Sigmoid colon (tissue), 4 donors: ENCODE measurements around the gene LFNG.

Experiments
- EP300 ChIP-seq, 4 donors: sonication (generic); formaldehyde crosslinking; IDR thresholded peaks; one replicate each; pipeline ENCODE4 v1.6.1; 2017; ENCODE audit warnings: antibody characterized with exemption in 4 of 4
- POLR2A ChIP-seq, 2 donors: fragments of 450-650 bp; IDR thresholded peaks; one replicate each; pipeline ENCODE4 v1.6.1; 2016; ENCODE audit warnings: antibody characterized with exemption in 2 of 2, mild to moderate bottlenecking in 2 of 2, moderate library complexity in 2 of 2
- TF ChIP-seq, protein P1 (sequence below), 4 experiments: fragments of 450-650 bp in 3 of 4; fragments of 200-600 bp in 1 of 4; IDR thresholded peaks; one replicate each; pipeline ENCODE4 v1.5.1; 2016 to 2019; ENCODE audit warnings: antibody characterized with exemption in 4 of 4, mild to moderate bottlenecking in 3 of 4, moderate library complexity in 2 of 4

DNA sequence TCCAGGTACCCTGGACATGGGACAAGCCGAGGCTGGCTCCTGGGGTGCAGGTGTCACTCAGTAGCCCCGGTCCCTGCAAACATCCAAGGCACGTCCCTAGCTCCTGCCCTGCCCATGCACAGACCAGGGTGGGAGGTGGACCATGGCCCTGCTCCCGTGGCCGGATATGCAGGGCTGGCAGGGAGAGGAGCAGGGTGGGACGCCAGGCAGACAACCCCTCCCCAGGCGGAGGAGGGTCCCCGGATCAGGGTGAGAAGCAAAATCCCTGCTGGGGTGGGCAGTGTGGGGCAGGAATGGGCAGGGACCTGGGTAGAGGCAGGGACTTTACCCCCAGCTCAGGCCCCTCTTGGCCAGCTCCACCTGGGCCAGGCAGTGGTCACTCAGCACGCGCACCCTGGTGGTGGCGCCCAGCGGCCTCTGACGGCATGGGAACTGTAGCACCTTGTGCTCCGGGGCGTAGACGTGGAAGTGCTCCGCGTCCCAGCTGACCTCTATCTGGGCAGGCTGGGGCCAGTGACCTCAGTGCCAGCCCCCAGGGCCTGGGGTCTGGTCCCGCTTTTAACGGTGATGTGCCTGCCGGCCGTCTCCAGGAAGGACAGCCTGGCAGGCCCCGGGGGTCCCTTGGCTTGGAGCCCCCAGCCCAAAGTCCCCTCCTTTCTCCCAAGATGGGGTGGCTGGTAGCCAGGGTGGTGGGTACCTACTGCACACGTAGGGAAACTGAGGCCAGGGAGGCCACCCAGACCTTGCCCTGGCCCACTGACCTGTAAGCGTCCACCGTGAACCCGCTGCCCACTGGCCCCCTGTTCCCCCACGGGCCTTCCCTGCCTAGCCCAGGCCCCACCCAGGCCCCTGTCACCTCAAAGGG is 44.5 kb upstream of the LFNG start:
- TF ChIP-seq POLR2A (IDR thresholded peaks at IDR 0.05) (no peak), EP300 (IDR thresholded peaks at IDR 0.05) (no peak)
- TF ChIP-seq, protein P1, sequence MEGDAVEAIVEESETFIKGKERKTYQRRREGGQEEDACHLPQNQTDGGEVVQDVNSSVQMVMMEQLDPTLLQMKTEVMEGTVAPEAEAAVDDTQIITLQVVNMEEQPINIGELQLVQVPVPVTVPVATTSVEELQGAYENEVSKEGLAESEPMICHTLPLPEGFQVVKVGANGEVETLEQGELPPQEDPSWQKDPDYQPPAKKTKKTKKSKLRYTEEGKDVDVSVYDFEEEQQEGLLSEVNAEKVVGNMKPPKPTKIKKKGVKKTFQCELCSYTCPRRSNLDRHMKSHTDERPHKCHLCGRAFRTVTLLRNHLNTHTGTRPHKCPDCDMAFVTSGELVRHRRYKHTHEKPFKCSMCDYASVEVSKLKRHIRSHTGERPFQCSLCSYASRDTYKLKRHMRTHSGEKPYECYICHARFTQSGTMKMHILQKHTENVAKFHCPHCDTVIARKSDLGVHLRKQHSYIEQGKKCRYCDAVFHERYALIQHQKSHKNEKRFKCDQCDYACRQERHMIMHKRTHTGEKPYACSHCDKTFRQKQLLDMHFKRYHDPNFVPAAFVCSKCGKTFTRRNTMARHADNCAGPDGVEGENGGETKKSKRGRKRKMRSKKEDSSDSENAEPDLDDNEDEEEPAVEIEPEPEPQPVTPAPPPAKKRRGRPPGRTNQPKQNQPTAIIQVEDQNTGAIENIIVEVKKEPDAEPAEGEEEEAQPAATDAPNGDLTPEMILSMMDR (IDR thresholded peaks at IDR 0.05), result no peak
